HG02938 (cell line): ENCODE data around the gene DNAJB4.

ENCODE experiments used
- ATAC-seq: cut with Tn5 transposase; IDR thresholded peaks from one replicate; pipeline ENCODE4 v1.9.1; 2021; ENCODE audit warnings: mild to moderate bottlenecking, moderate library complexity; ENCODE audit not compliant: unreplicated experiment

DNAJB4 gene

GRCh38 chr1:78036450-78036849 lies 31.7 kb downstream of the DNAJB4 start:
- no peak for ATAC-seq

GRCh38 chr1:78038071-78038470 lies 33.3 kb downstream of the DNAJB4 start:
- no peak for ATAC-seq

- ATAC-seq: no peak
Measured at GRCh38 chr1:78038491-78038939, 33.8 kb downstream of the DNAJB4 start.

GRCh38 chr1:78040484-78041089 lies 35.8 kb downstream of the DNAJB4 start:
- ATAC-seq: no peak

GRCh38 chr1:78043436-78043835 lies 38.7 kb downstream of the DNAJB4 start:
- no peak for ATAC-seq

- ATAC-seq: no peak
Measured at GRCh38 chr1:78044796-78045562, 40.2 kb downstream of the DNAJB4 start.

GRCh38 chr1:78045563-78045925 lies 40.8 kb downstream of the DNAJB4 start:
- ATAC-seq: no peak

- no peak for ATAC-seq
Measured at GRCh38 chr1:78045926-78046778, 41.4 kb downstream of the DNAJB4 start, which contains the start of gene GIPC2. TSS of gene GIPC2 (plus strand) at chr1:78045966. CDS start at chr1:78046095, 129 bp downstream.

- ATAC-seq: no peak
Measured at GRCh38 chr1:78047106-78047505, 42.4 kb downstream of the DNAJB4 start.

- ATAC-seq: no peak
Measured at GRCh38 chr1:78047631-78048030, 42.9 kb downstream of the DNAJB4 start.

GRCh38 chr1:78048446-78048845 lies 43.7 kb downstream of the DNAJB4 start:
- no peak for ATAC-seq

GRCh38 chr1:78049396-78049795 lies 44.7 kb downstream of the DNAJB4 start:
- ATAC-seq: no peak

GRCh38 chr1:78051005-78051404 lies 46.3 kb downstream of the DNAJB4 start:
- no peak for ATAC-seq

- ATAC-seq: no peak
Measured at GRCh38 chr1:78052685-78053405, 48.1 kb downstream of the DNAJB4 start.

GRCh38 chr1:78053498-78053897 lies 48.8 kb downstream of the DNAJB4 start:
- no peak for ATAC-seq

GRCh38 chr1:78054559-78054958 lies 49.8 kb downstream of the DNAJB4 start:
- ATAC-seq: no peak

GRCh38 chr1:78054972-78055371 lies 50.2 kb downstream of the DNAJB4 start:
- ATAC-seq: no peak

- ATAC-seq: no peak
Measured at GRCh38 chr1:78055565-78056132, 50.9 kb downstream of the DNAJB4 start.

- ATAC-seq: no peak
Measured at GRCh38 chr1:78058670-78059069, 53.9 kb downstream of the DNAJB4 start.

GRCh38 chr1:78060857-78061563 lies 56.3 kb downstream of the DNAJB4 start:
- ATAC-seq: peak; percentile 85
